HepG2 (cell line): ENCODE results near the gene VAV2. TPM values are rescaled to one million over a fixed set of nuclear protein-coding genes. Genes with fewer than 3 reads are reported as not detected.

ENCODE experiments used
- ATAC-seq: fragments of 200-7000 bp; cut with Tn5 transposase; 3 replicates; pipeline ENCODE4 v1.9.1; 2020; ENCODE audit warnings: mild to moderate bottlenecking, moderate library complexity
- BruUV-seq: library from RNA; stranded (reverse); fragments of 400-500 nt; replicated peaks from 2 replicates; lab custom pipeline; 2021; lab: Mats Ljungman, UMichigan
- CTCF ChIA-PET: fragments of 300-600 bp; formaldehyde crosslinking; extraction: SDS; loops from one replicate; lab custom pipeline; 2021; ENCODE audit warnings: low total read pairs, inconsistent platforms, low intra/inter-chr PET ratio; lab: Yijun Ruan, JAX
- POLR2A ChIA-PET: fragments of 350-600 bp; sonication (Branson Sonifier 250); formaldehyde crosslinking; loops from one replicate; lab custom pipeline; 2020; ENCODE audit warnings: antibody characterized with exemption, inconsistent platforms; lab: Yijun Ruan, JAX
- DNase-seq: peaks from one replicate; pipeline ENCODE4 v3.0.0-alpha.2; 2015; ENCODE audit warnings: low spot score
- FAIRE-seq: peaks from 3 replicates; lab custom pipeline; 2011; peaks lifted over from hg19 to GRCh38; lab: Jason Lieb, UNC
- H2AFZ ChIP-seq: one replicate; pipeline ENCODE4 v1.6.1; 2011; ENCODE audit warnings: low read length, inconsistent platforms
- H3K27ac ChIP-seq: fragments of 300-600 bp; 3 replicates; pipeline ENCODE4 v1.8.0; 2011; ENCODE audit warnings: mixed run types, mild to moderate bottlenecking, mixed read lengths, low read length, inconsistent platforms; ENCODE audit not compliant: insufficient read depth; ENCODE audit errors: extremely low read length
- H3K27me3 ChIP-seq, 2 experiments: fragments of 200-600 bp in 1 of 2; 2 replicates in 1 of 2; 3 replicates in 1 of 2; pipeline versions ENCODE4 v1.6.0 to v1.8.0; 2011; ENCODE audit warnings: low read length in 2 of 2, mild to moderate bottlenecking in 2 of 2, moderate library complexity in 2 of 2, inconsistent platforms in 1 of 2; ENCODE audit not compliant: insufficient read depth in 2 of 2, control insufficient read depth in 1 of 2
- H3K36me3 ChIP-seq, 2 experiments: fragments of 200-600 bp in 1 of 2; replicated peaks in 1 of 2; 2 replicates in 1 of 2; 3 replicates in 1 of 2; pipeline versions ENCODE4 v1.5.1 to v1.8.0; 2011; ENCODE audit warnings: low read length in 2 of 2, inconsistent platforms in 1 of 2; ENCODE audit not compliant: insufficient read depth in 2 of 2, control insufficient read depth in 1 of 2
- H3K4me1 ChIP-seq: 2 replicates; pipeline ENCODE4 v1.5.1; 2012; ENCODE audit warnings: low read length, inconsistent platforms; ENCODE audit not compliant: insufficient read depth
- H3K4me2 ChIP-seq: 2 replicates; pipeline ENCODE4 v1.6.0; 2011; ENCODE audit warnings: low read depth, low read length, inconsistent platforms
- H3K4me3 ChIP-seq, 3 experiments: fragments of 200-600 bp in 1 of 3; sonication (generic), shearing (Covaris generic) in 1 of 3; replicated peaks in 1 of 3; 2 replicates each; pipeline ENCODE4 v1.5.1; 2011 to 2016; ENCODE audit warnings: low read length in 3 of 3, inconsistent platforms in 2 of 3, low read depth in 2 of 3, mild to moderate bottlenecking in 2 of 3, control low read depth in 1 of 3, mixed read lengths in 1 of 3; ENCODE audit not compliant: insufficient read depth in 1 of 3
- H3K79me2 ChIP-seq: one replicate; pipeline ENCODE4 v1.6.1; 2011; ENCODE audit warnings: low read length, inconsistent platforms; ENCODE audit not compliant: insufficient read depth
- H3K9ac ChIP-seq: 2 replicates; pipeline ENCODE4 v1.6.0; 2011; ENCODE audit warnings: mild to moderate bottlenecking, low read depth, low read length, inconsistent platforms; ENCODE audit not compliant: insufficient read depth
- H3K9me3 ChIP-seq: 2 replicates; pipeline ENCODE4 v1.5.1; 2012; ENCODE audit warnings: mild to moderate bottlenecking, low read length
- H4K20me1 ChIP-seq: 2 replicates; pipeline ENCODE4 v1.6.0; 2011; ENCODE audit warnings: inconsistent platforms, mild to moderate bottlenecking, low read length, moderate library complexity; ENCODE audit not compliant: insufficient read depth
- AGO2 ChIP-seq: fragments of 200-400 bp; formaldehyde crosslinking; optimal IDR thresholded peaks from 2 replicates; pipeline ENCODE3; 2017; ENCODE audit warnings: mild to moderate bottlenecking, low read depth, low read length, moderate library complexity
- GPBP1L1 ChIP-seq: sonication (generic); formaldehyde crosslinking; IDR thresholded peaks from 2 replicates; pipeline ENCODE4 v1.5.0; 2020; ENCODE audit warnings: mild to moderate bottlenecking, missing genetic modification reagents
- JDP2 ChIP-seq: sonication (generic); formaldehyde crosslinking; IDR thresholded peaks from 2 replicates; pipeline ENCODE4 v1.8.1; 2022; ENCODE audit warnings: missing genetic modification reagents, borderline replicate concordance
- MEIS1 ChIP-seq: sonication (generic); formaldehyde crosslinking; IDR thresholded peaks from 2 replicates; pipeline ENCODE4 v1.9.0; 2021; ENCODE audit warnings: mild to moderate bottlenecking, missing genetic modification reagents, moderate library complexity, borderline replicate concordance
- NFIC ChIP-seq: IDR thresholded peaks from 2 replicates; pipeline ENCODE4 v1.6.1; 2012; ENCODE audit warnings: mild to moderate bottlenecking, low read length, inconsistent platforms
- RBAK ChIP-seq: sonication (generic); formaldehyde crosslinking; IDR thresholded peaks from 2 replicates; pipeline ENCODE4 v1.5.1; 2020; ENCODE audit warnings: mild to moderate bottlenecking, missing genetic modification reagents
- SALL1 ChIP-seq: sonication (generic); formaldehyde crosslinking; IDR thresholded peaks from 2 replicates; pipeline ENCODE4 v1.8.0; 2022; ENCODE audit warnings: mild to moderate bottlenecking, missing genetic modification reagents
- ZBTB46 ChIP-seq: sonication (generic); formaldehyde crosslinking; IDR thresholded peaks from 2 replicates; pipeline ENCODE4 v1.4.0; 2020; ENCODE audit warnings: mild to moderate bottlenecking, missing genetic modification reagents, borderline replicate concordance
- WGBS: methylation state at CpG from one replicate; pipeline ENCODE4 v1.1.6; 2017; ENCODE audit warnings: low lambda C conversion rate; 5-methylcytosine and 5-hydroxymethylcytosine counted together
- in situ Hi-C: cut with HindIII; loops from 2 replicates; pipeline ENCODE4 v1.10.0; 2017; ENCODE audit warnings: low pct_unique_long_range_greater_than_20kb; ENCODE audit not compliant: extremely low pct_ligation_motif_present
- intact Hi-C: fragments of 100-400 bp; cut with micrococcal nuclease; formaldehyde crosslinking; loops from one replicate; pipeline ENCODE4 v1.10.0; 2022; ENCODE audit not compliant: unreplicated experiment
- polyA plus RNA-seq, 8 experiments: library from polyadenylated mRNA; depleted of rRNA in 3 of 8; stranded (reverse) in 7 of 8; unstranded in 1 of 8; fragments of >200 nt; fragmentation: Illumina TruSeq in 4 of 8; extraction: Trizol in 4 of 8; gene quantifications; 2 replicates each; pipeline versions ENCODE4 v1.2.1 to v1.2.3, GENCODE V29; 2011 to 2016; ENCODE audit warnings: low read depth in 4 of 8, missing spikeins in 1 of 8, mixed read lengths in 1 of 8; ENCODE audit not compliant: insufficient read depth in 1 of 8
- total RNA-seq, 5 experiments: library from RNA; depleted of rRNA; stranded (reverse); fragments of >200 nt; fragmentation: Illumina TruSeq; extraction: Trizol; gene quantifications; 2 replicates each; pipeline ENCODE4 v1.2.3, GENCODE V29; 2016; ENCODE audit warnings: low read depth in 1 of 5

Gene VAV2
- total and polyA plus RNA-seq, 2 of the 13 experiments (the other 11 are each of a cell fraction or from before 2014, with no cell fraction given), result 22.5 to 22.9 TPM

- TF ChIP-seq AGO2 (no peak), GPBP1L1 (CRISPR knock-in tag) (no peak), JDP2 (CRISPR knock-in tag) (no peak), SALL1 (CRISPR knock-in tag) (no peak)
These were observed 216.8 kb downstream of the VAV2 start (continued) for GRCh38 chr9:133775291-133775690.

GRCh38 chr9:133774799-133775198 is 217.3 kb downstream of the VAV2 start:
- CTCF ChIA-PET, result no interaction called here

More at GRCh38 chr9:133774799-133775198, 217.3 kb downstream of the VAV2 start:
- H3K4me1 ChIP-seq, result no peaks in the 10 kb centered on the region
- 97% methylated on average over 5 of the region's 16 CpGs for WGBS
- H3K4me3 ChIP-seq, result no peak overlapping the region
- H3K27ac ChIP-seq, result no peak overlapping the region
- intact Hi-C loops (no loop called here), in situ Hi-C loops (no loop called here)
- no peak overlapping the region for H2AFZ ChIP-seq
- DNase-seq (no peak), FAIRE-seq (no peak), ATAC-seq (no peak)
- no TSS peak for BruUV-seq
- H3K27me3 ChIP-seq, result no peaks in the 10 kb centered on the region
- H3K79me2 ChIP-seq, result no peaks in the 10 kb centered on the region
- POLR2A ChIA-PET, result no interaction called here
- 0 out of 2 replicates have a peak, but pooled peaks cover 5% of the 10 kb centered on the region for H3K9me3 ChIP-seq
- TF ChIP-seq MEIS1 (CRISPR knock-in tag) (no peak), RBAK (no peak), ZBTB46 (no peak), NFIC (no peak), AGO2 (peak; percentile 61)
- no peak overlapping the region for H3K9ac ChIP-seq
- H3K36me3 ChIP-seq, result peaks cover 27 to 69% of the 10 kb centered on the region in 2 experiments; a peak in 4 of 5 replicates
- no peaks in the 10 kb centered on the region for H4K20me1 ChIP-seq
- H3K4me2 ChIP-seq, result no peak overlapping the region
